Heart left ventricle (tissue), 16 donors: ENCODE results near the gene THOC5. TPM values are rescaled to one million over a fixed set of nuclear protein-coding genes. Genes with fewer than 3 reads are reported as not detected.

ENCODE experiments used
- ATAC-seq, 4 donors: fragments of 200-7000 bp; cut with Tn5 transposase; one replicate each; pipeline ENCODE4 v1.9.1; 2020 to 2022; ENCODE audit warnings: moderate library complexity in 4 of 4, mild to moderate bottlenecking in 3 of 4, moderate number of reproducible peaks in 1 of 4
- DNase-seq, 5 donors: peaks; one replicate each; pipeline ENCODE4 v3.0.0-alpha.2; 2020
- H3K27ac ChIP-seq, 12 donors: fragments of 200-600 bp; sonication (generic) in 4 of 12; one replicate each; pipeline versions ENCODE4 v1.5.0 to v1.8.0; 2016 to 2022; ENCODE audit warnings: mild to moderate bottlenecking in 2 of 12
- H3K27me3 ChIP-seq, 9 donors: fragments of 200-600 bp; sonication (generic) in 2 of 9; one replicate each; pipeline versions ENCODE4 v1.5.1 to v1.8.0; 2016 to 2022; ENCODE audit warnings: mild to moderate bottlenecking in 3 of 9
- H3K36me3 ChIP-seq, 9 donors: fragments of 200-600 bp; sonication (generic) in 2 of 9; one replicate each; pipeline versions ENCODE4 v1.5.0 to v1.8.0; 2018 to 2022; ENCODE audit warnings: mild to moderate bottlenecking in 2 of 9
- H3K4me1 ChIP-seq, 12 donors: fragments of 200-600 bp; sonication (generic) in 4 of 12; one replicate each; pipeline versions ENCODE4 v1.5.0 to v1.8.0; 2016 to 2022; ENCODE audit warnings: mild to moderate bottlenecking in 3 of 12
- H3K4me3 ChIP-seq, 12 donors: fragments of 200-600 bp; sonication (generic) in 4 of 12; one replicate each; pipeline versions ENCODE4 v1.5.0 to v1.8.0; 2017 to 2022; ENCODE audit warnings: mild to moderate bottlenecking in 9 of 12, moderate library complexity in 4 of 12
- H3K9me3 ChIP-seq, 12 donors: fragments of 200-600 bp; sonication (generic) in 4 of 12; one replicate each; pipeline versions ENCODE4 v1.5.0 to v1.8.0; 2016 to 2022; ENCODE audit warnings: mild to moderate bottlenecking in 1 of 12
- CTCF ChIP-seq, 12 donors: fragments of 200-600 bp; sonication (generic) in 4 of 12; IDR thresholded peaks; one replicate each; pipeline versions ENCODE4 v1.5.0 to v1.8.0; 2018 to 2022; ENCODE audit warnings: antibody characterized with exemption in 12 of 12, mild to moderate bottlenecking in 5 of 12
- POLR2A ChIP-seq, 2 donors: fragments of 450-650 bp; IDR thresholded peaks; one replicate each; pipeline ENCODE4 v1.6.1; 2017; ENCODE audit warnings: antibody characterized with exemption in 2 of 2, mild to moderate bottlenecking in 2 of 2, moderate library complexity in 2 of 2
- WGBS, 4 donors: extraction: QIAGEN DNeasy Blood & Tissue Kit in 2 of 4; methylation state at CpG; one replicate each; pipeline versions ENCODE4 v1.1.5 to v1.1.7; 2013 to 2018; 5-methylcytosine and 5-hydroxymethylcytosine counted together
- intact Hi-C, 10 donors: fragments of 100-400 bp; cut with DNase I; formaldehyde crosslinking; loops; one replicate each; pipeline versions ENCODE4 v1.11.1 to v1.14.2; 2022
- polyA plus RNA-seq, 2 donors: library from polyadenylated mRNA; stranded (reverse); fragments of 200-250 nt; gene quantifications; one replicate each; pipeline ENCODE4 v1.2.3, GENCODE V29; 2013
- total RNA-seq, 9 donors: library from RNA; depleted of rRNA in 2 of 9; stranded (reverse); fragments of >200 nt in 2 of 9; fragmentation: NEBNext Ultra II Directional in 3 of 9; extraction: Animal tissue kit (Norgen Biotek cat#: 25700) in 3 of 9; gene quantifications; one replicate each; pipeline versions ENCODE4 v1.1.0 to v1.2.4, GENCODE V29; 2016 to 2023
- donor health status: ischemic (EF 13 %, LVEDD 7.1; RV severe dilation, severe dysfunction).
- donor health status: healthy with polysubstance abuse.
- donor health status: DM: no; HTN: yes; CAD: no.
- donor health status: DM: no; HTN: no; CAD: no.
- donor health status: ischemic (EF 25% LVEDD 6.9; RV normal size, moderate dysfunction).
- donor health status: ischemic (EF 25% LVEDD 5.7; RV mildly dilated, moderate dysfunction).
- donor health status: healthy.
- donor health status: DM: yes; HTN: yes; CAD: no.
- donor health status: ischemic (EF 35%, LVEDD 5.7; RV mildly dilated, moderate dysfunction).
- donor health status: nonischemic (EF 11% LVEDD 7.7; RV severe dilation, severe dysfunction).
- donor health status: DM: yes; HTN: yes; CAD: no.
- donor health status: PGD.
- donor health status: ischemic (EF 29% LVEDD 5.4; RV normal size, mild dysfunction).
- donor health status: nonischemic (EF 23%, LVEDD 6.1; RV moderate dilation, normal function).

Gene THOC5
- total and polyA plus RNA-seq, 11 donors = 25.5 to 88.7 (median 40.6) TPM

GRCh38 chr22:29469755-29470154, 83.8 kb downstream of the THOC5 start:
- H3K36me3 ChIP-seq = no peaks in the 10 kb centered on the region
- ATAC-seq = no peak
- no peak overlapping the region for H3K27ac ChIP-seq
- peaks cover 0 to 36% (median 12%) of the 10 kb centered on the region in 9 donors for H3K27me3 ChIP-seq
- WGBS, 4 donors = 28 to 40% (median 35%) methylated on average over 5 to 9 of the region's 9 CpGs
- intact Hi-C loops = no loop called here
- TF ChIP-seq POLR2A (IDR thresholded peaks at IDR 0.05) (no peak), CTCF (IDR thresholded peaks at IDR 0.05) (no peak)
- peak overlapping the region in 1 of 12 donors; percentile 11 for H3K4me3 ChIP-seq
- no peaks in the 10 kb centered on the region for H3K9me3 ChIP-seq
- peaks cover 0 to 11% (median 1%) of the 10 kb centered on the region in 12 donors for H3K4me1 ChIP-seq
- DNase-seq = no peak

- DNase-seq (no peak), ATAC-seq (no peak)
- Histone ChIP-seq H3K9me3 (no peaks in the 10 kb centered on the region), H3K36me3 (no peaks in the 10 kb centered on the region), H3K4me3 (no peak overlapping the region), H3K4me1 (no peaks in the 10 kb centered on the region), H3K27ac (no peak overlapping the region), H3K27me3 (peaks cover 0 to 11% (median under 1%) of the 10 kb centered on the region in 9 donors)
- intact Hi-C loops = no loop called here
- 72 to 84% (median 81%) methylated on average over 6 to 7 of the region's 7 CpGs for WGBS, 4 donors
- TF ChIP-seq POLR2A (IDR thresholded peaks at IDR 0.05) = no peak
- TF ChIP-seq CTCF (IDR thresholded peaks at IDR 0.05) = no peak
Measured at GRCh38 chr22:29464581-29464980, 89.0 kb downstream of the THOC5 start.

- Histone ChIP-seq H3K4me3 (no peak overlapping the region), H3K27me3 (peaks cover 0 to 4% (median 0%) of the 10 kb centered on the region in 9 donors), H3K9me3 (no peaks in the 10 kb centered on the region), H3K27ac (no peak overlapping the region), H3K4me1 (no peaks in the 10 kb centered on the region), H3K36me3 (no peaks in the 10 kb centered on the region)
- TF ChIP-seq POLR2A (IDR thresholded peaks at IDR 0.05) = no peak
- TF ChIP-seq CTCF (IDR thresholded peaks at IDR 0.05) = no peak
- intact Hi-C loops = no loop called here
- DNase-seq (no peak), ATAC-seq (no peak)
- 75 to 89% (median 79%) methylated on average over 6 to 7 of the region's 7 CpGs for WGBS, 4 donors
Measured at GRCh38 chr22:29463629-29464028, 89.9 kb downstream of the THOC5 start.

- no peaks in the 10 kb centered on the region for H3K9me3 ChIP-seq
- no peaks in the 10 kb centered on the region for H3K4me1 ChIP-seq
- intact Hi-C loops = no loop called here
- TF ChIP-seq POLR2A (IDR thresholded peaks at IDR 0.05) = no peak
- no peak for TF ChIP-seq CTCF (IDR thresholded peaks at IDR 0.05)
- DNase-seq (no peak), ATAC-seq (no peak)
- no peaks in the 10 kb centered on the region for H3K36me3 ChIP-seq
- no peak overlapping the region for H3K27ac ChIP-seq
- H3K27me3 ChIP-seq = no peaks in the 10 kb centered on the region
- WGBS, 4 donors = 78 to 89% (median 86%) methylated on average over 5 of the region's 5 CpGs
- H3K4me3 ChIP-seq = no peak overlapping the region
Measured at GRCh38 chr22:29461263-29461662, 92.3 kb downstream of the THOC5 start.
